SU-DHL-6 (cell line): ENCODE data around the gene PPARD.

Experiments used
- CTCF ChIP-seq: fragments of 200-600 bp; sonication (generic); IDR thresholded peaks from one replicate; pipeline ENCODE4 v1.5.1; 2017; ENCODE audit warnings: antibody characterized with exemption, mild to moderate bottlenecking, low read length, moderate library complexity; ENCODE audit not compliant: insufficient read depth, poor library complexity, severe bottlenecking
- EZH2phosphoT487 ChIP-seq: fragments of 200-600 bp; sonication (generic), shearing (Covaris generic); conservative IDR thresholded peaks from 2 replicates; pipeline ENCODE4 v1.6.1; 2018; ENCODE audit warnings: mild to moderate bottlenecking, antibody characterized with exemption, low read length, moderate library complexity, mixed read lengths

DNA sequence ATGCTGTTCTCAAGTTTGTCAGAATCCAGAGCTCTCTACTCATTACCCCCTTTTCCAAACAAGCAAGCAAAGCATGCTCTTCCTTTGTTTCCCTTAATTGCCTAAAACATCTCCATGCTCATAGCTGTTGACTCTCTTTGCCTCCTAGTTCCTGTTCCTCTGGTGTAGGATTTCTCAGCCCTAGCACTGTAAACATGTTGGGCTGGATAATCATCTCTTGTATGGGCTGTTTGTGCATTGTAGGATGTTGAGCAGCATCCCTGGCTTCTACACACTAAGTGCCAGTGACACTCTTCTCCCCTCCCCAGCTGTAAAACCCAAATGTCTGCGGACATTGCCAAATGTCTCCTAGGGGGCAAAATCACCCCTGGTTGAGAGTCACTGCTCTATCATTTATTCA lies 14.0 kb downstream of the PPARD start:
- TF ChIP-seq CTCF (no peak), EZH2phosphoT487 (no peak)
